Naive thymus-derived CD4-positive, alpha-beta T cell (primary cell): Measurements from ENCODE around the gene VASH2. TPM values are rescaled to one million over a fixed set of nuclear protein-coding genes. Genes with fewer than 3 reads are reported as not detected.
A peak's percentile ranks its signal among the peaks of the same experiment; 100 is the strongest.

Experiments
- ATAC-seq: fragments of 150-1000 bp; cut with Tn5 transposase; 2 replicates; pipeline ENCODE4 v1.10.0; 2021; ENCODE audit warnings: mild to moderate bottlenecking, moderate library complexity
- CTCF ChIA-PET: fragments of 350-600 bp; sonication (Branson Sonifier 250); formaldehyde crosslinking; loops from one replicate; lab custom pipeline; 2021; ENCODE audit warnings: antibody characterized with exemption; lab: Charles Lee
- POLR2A ChIA-PET: fragments of 350-600 bp; sonication (Branson Sonifier 250); formaldehyde crosslinking; loops from one replicate; lab custom pipeline; 2021; ENCODE audit warnings: antibody characterized with exemption, inconsistent platforms; lab: Charles Lee
- DNase-seq, 9 donors: peaks; one replicate each; pipeline versions ENCODE4 v3.0.0 to v3.0.0-alpha.2; 2020 to 2022; ENCODE audit warnings: mixed read lengths in 1 of 9
- H3K27ac ChIP-seq: one replicate; pipeline ENCODE4 v1.7.0; 2013; ENCODE audit warnings: mild to moderate bottlenecking, low read depth, low read length, moderate library complexity
- H3K27me3 ChIP-seq, 2 donors: one replicate each; pipeline ENCODE4 v1.7.0; 2013; ENCODE audit warnings: low read length in 2 of 2, mild to moderate bottlenecking in 2 of 2, moderate library complexity in 2 of 2; ENCODE audit not compliant: control insufficient read depth in 2 of 2, insufficient read depth in 2 of 2
- H3K36me3 ChIP-seq, 3 experiments: 1 replicate in 2 of 3; 2 replicates in 1 of 3; pipeline ENCODE4 v1.7.0; 2013; ENCODE audit warnings: low read length in 3 of 3, mild to moderate bottlenecking in 3 of 3, moderate library complexity in 1 of 3; ENCODE audit not compliant: insufficient read depth in 3 of 3, control insufficient read depth in 2 of 3
- H3K4me1 ChIP-seq, 2 donors: one replicate each; pipeline ENCODE4 v1.7.0; 2013; ENCODE audit warnings: low read length in 2 of 2, mild to moderate bottlenecking in 2 of 2, moderate library complexity in 1 of 2; ENCODE audit not compliant: control insufficient read depth in 2 of 2, insufficient read depth in 2 of 2
- H3K4me3 ChIP-seq: 2 replicates; pipeline ENCODE4 v1.7.0; 2013; ENCODE audit warnings: mild to moderate bottlenecking, low read length
- H3K9me3 ChIP-seq, 3 experiments: 1 replicate in 2 of 3; 2 replicates in 1 of 3; pipeline ENCODE4 v1.7.0; 2013; ENCODE audit warnings: low read length in 3 of 3; ENCODE audit not compliant: control insufficient read depth in 2 of 3
- H3K27ac Mint-ChIP-seq, 9 donors: one replicate each; pipeline ENCODE4 v1.8.0; 2020 to 2022; ENCODE audit warnings: mixed read lengths in 9 of 9, mild to moderate bottlenecking in 8 of 9, moderate library complexity in 5 of 9, inconsistent platforms in 2 of 9
- H3K27me3 Mint-ChIP-seq, 5 donors: one replicate each; pipeline ENCODE4 v1.8.0; 2021 to 2022; ENCODE audit warnings: mixed read lengths in 5 of 5, mild to moderate bottlenecking in 1 of 5
- H3K36me3 Mint-ChIP-seq, 5 donors: one replicate each; pipeline ENCODE4 v1.8.0; 2020 to 2022; ENCODE audit warnings: mixed read lengths in 5 of 5, mild to moderate bottlenecking in 3 of 5, inconsistent platforms in 1 of 5
- H3K4me1 Mint-ChIP-seq, 7 donors: one replicate each; pipeline ENCODE4 v1.8.0; 2020 to 2022; ENCODE audit warnings: mixed read lengths in 7 of 7, mild to moderate bottlenecking in 3 of 7, inconsistent platforms in 1 of 7
- H3K4me3 Mint-ChIP-seq, 10 donors: one replicate each; pipeline ENCODE4 v1.8.0; 2020 to 2022; ENCODE audit warnings: mild to moderate bottlenecking in 10 of 10, mixed read lengths in 10 of 10, moderate library complexity in 6 of 10, inconsistent platforms in 2 of 10
- H3K9me3 Mint-ChIP-seq, 11 donors: one replicate each; pipeline ENCODE4 v1.8.0; 2020 to 2022; ENCODE audit warnings: mixed read lengths in 11 of 11, mild to moderate bottlenecking in 4 of 11, inconsistent platforms in 1 of 11, moderate library complexity in 1 of 11
- intact Hi-C, 2 donors: fragments of 100-400 bp; cut with micrococcal nuclease; formaldehyde crosslinking; loops; one replicate each; pipeline ENCODE4 v1.15.1; 2023
- polyA plus RNA-seq, 2 donors: library from polyadenylated mRNA; unstranded; fragments of 300-500 nt; fragmentation: Illumina TruSeq; gene quantifications; one replicate each; pipeline ENCODE4 v1.2.3, GENCODE V29; 2021
- total RNA-seq, 6 experiments: library from RNA in 5 of 6; stranded (reverse) in 5 of 6; gene quantifications; 1 replicate in 5 of 6; 2 replicates in 1 of 6; pipeline ENCODE4 v1.2.3 and lab custom pipeline; 2021 to 2026

Gene VASH2
- total and polyA plus RNA-seq, 7 experiments from 2014 or later, result 0.73 to 1.1 TPM; not detected in 5

GRCh38 chr1:212945463-212946160 lies 4.7 kb upstream of the VASH2 start:
- POLR2A ChIA-PET, result no interaction called here
- H3K4me1 ChIP-seq, result no peaks in the 10 kb centered on the region
- no peak overlapping the region for H3K27ac ChIP-seq

GRCh38 chr1:212946872-212947271 lies 3.5 kb upstream of the VASH2 start:
- Histone ChIP-seq H3K36me3 (no peaks in the 10 kb centered on the region), H3K9me3 (no peaks in the 10 kb centered on the region), H3K27ac (no peak overlapping the region), H3K4me3 (no peak overlapping the region), H3K4me1 (no peaks in the 10 kb centered on the region), H3K27me3 (peaks cover 0 to 3% of the 10 kb centered on the region in 2 donors)
- Mint-ChIP-seq H3K27ac (peak overlapping the region in 1 of 9 donors; percentile 10), H3K4me1 (peaks cover under 1 to 15% (median 8%) of the 10 kb centered on the region in 7 donors), H3K4me3 (no peak overlapping the region), H3K36me3 (peaks cover 0 to 4% (median 0%) of the 10 kb centered on the region in 5 donors), H3K9me3 (peaks cover 0 to 5% (median 2%) of the 10 kb centered on the region in 11 donors), H3K27me3 (peaks cover 14 to 42% (median 25%) of the 10 kb centered on the region in 5 donors)
- ChIA-PET CTCF (no interaction called here), POLR2A (no interaction called here)
- intact Hi-C loops, result no loop called here
- ATAC-seq (no peak), DNase-seq (no peak)

More at GRCh38 chr1:212945463-212946160, 4.7 kb upstream of the VASH2 start:
- H3K9me3 ChIP-seq, result no peaks in the 10 kb centered on the region
- H3K27me3 Mint-ChIP-seq, result peaks cover 13 to 38% (median 20%) of the 10 kb centered on the region in 5 donors
- CTCF ChIA-PET, result interaction anchor here (0.5 kb wide), 1 partner anchor 1067 kb away, joined by 3 read pairs; no protein-coding TSS in a partner anchor
- peaks cover 0 to 5% (median 0%) of the 10 kb centered on the region in 5 donors for H3K36me3 Mint-ChIP-seq
- H3K27me3 ChIP-seq, result no peaks in the 10 kb centered on the region
- no peak for DNase-seq
- no peak overlapping the region for H3K4me3 Mint-ChIP-seq
- intact Hi-C loops, result no loop called here
- ATAC-seq, result no peak
- peaks cover 0 to 11% (median 4%) of the 10 kb centered on the region in 7 donors for H3K4me1 Mint-ChIP-seq
- H3K36me3 ChIP-seq, result no peaks in the 10 kb centered on the region
- H3K4me3 ChIP-seq, result no peak overlapping the region
- H3K9me3 Mint-ChIP-seq, result peaks cover 0 to 13% (median 8%) of the 10 kb centered on the region in 11 donors
- H3K27ac Mint-ChIP-seq, result no peak overlapping the region

- ChIA-PET CTCF (no interaction called here), POLR2A (interaction anchor here (0.6 kb wide), 1 partner anchor 468 kb away, joined by 3 read pairs; no protein-coding TSS in a partner anchor)
- Histone ChIP-seq H3K27ac (no peak overlapping the region), H3K36me3 (no peaks in the 10 kb centered on the region), H3K4me1 (no peaks in the 10 kb centered on the region), H3K27me3 (peaks cover 0 to 3% of the 10 kb centered on the region in 2 donors), H3K9me3 (no peaks in the 10 kb centered on the region), H3K4me3 (peak overlapping the region; percentile 25)
- Mint-ChIP-seq H3K36me3 (peaks cover 0 to 4% (median 0%) of the 10 kb centered on the region in 5 donors), H3K27ac (no peak overlapping the region), H3K27me3 (peaks cover 42 to 66% (median 48%) of the 10 kb centered on the region in 5 donors), H3K4me1 (peaks cover 5 to 19% (median 13%) of the 10 kb centered on the region in 7 donors), H3K4me3 (peak overlapping the region; percentile 66 to 89 (median 81)), H3K9me3 (peaks cover 0 to 5% (median 2%) of the 10 kb centered on the region in 11 donors)
- DNase-seq (no peak), ATAC-seq (no peak)
- intact Hi-C loops, result no loop called here
These were observed 570 bp upstream of the VASH2 start for GRCh38 chr1:212949771-212950170.

GRCh38 chr1:212951126-212951946 lies 995 bp downstream of the VASH2 start:
- no peak for DNase-seq
- ChIA-PET CTCF (no interaction called here), POLR2A (no interaction called here)
- H3K4me1 Mint-ChIP-seq, result peaks cover 5 to 19% (median 13%) of the 10 kb centered on the region in 7 donors
- H3K27me3 Mint-ChIP-seq, result peaks cover 52 to 79% (median 56%) of the 10 kb centered on the region in 5 donors
- H3K4me3 ChIP-seq, result peak overlapping the region; percentile 30
- no peak overlapping the region for H3K27ac ChIP-seq
- H3K27ac Mint-ChIP-seq, result peak overlapping the region in 1 of 9 donors; percentile 22
- peak overlapping the region in 9 of 10 donors; percentile 66 to 89 (median 80) for H3K4me3 Mint-ChIP-seq
- peaks cover 0 to 4% (median 0%) of the 10 kb centered on the region in 5 donors for H3K36me3 Mint-ChIP-seq
- no peaks in the 10 kb centered on the region for H3K9me3 ChIP-seq
- ATAC-seq, result no peak
- no peaks in the 10 kb centered on the region for H3K4me1 ChIP-seq
- no peaks in the 10 kb centered on the region for H3K36me3 ChIP-seq
- peaks cover 0 to 3% of the 10 kb centered on the region in 2 donors for H3K27me3 ChIP-seq
- intact Hi-C loops, result no loop called here
- peaks cover 0 to 5% (median 2%) of the 10 kb centered on the region in 11 donors for H3K9me3 Mint-ChIP-seq

- Histone ChIP-seq H3K36me3 (no peaks in the 10 kb centered on the region), H3K9me3 (no peaks in the 10 kb centered on the region), H3K27me3 (peaks cover 0 to 3% of the 10 kb centered on the region in 2 donors), H3K4me1 (no peaks in the 10 kb centered on the region), H3K27ac (no peak overlapping the region), H3K4me3 (no peak overlapping the region)
- Mint-ChIP-seq H3K4me3 (peak overlapping the region in 9 of 10 donors; percentile 15 to 85 (median 51)), H3K4me1 (peaks cover 5 to 19% (median 13%) of the 10 kb centered on the region in 7 donors), H3K9me3 (peaks cover 0 to 5% (median 2%) of the 10 kb centered on the region in 11 donors), H3K36me3 (peaks cover 0 to 4% (median 0%) of the 10 kb centered on the region in 5 donors), H3K27me3 (peaks cover 59 to 81% (median 62%) of the 10 kb centered on the region in 5 donors), H3K27ac (no peak overlapping the region)
- intact Hi-C loops, result no loop called here
- ChIA-PET POLR2A (no interaction called here), CTCF (no interaction called here)
- no peak for ATAC-seq
- DNase-seq, result no peak
These were observed 1.8 kb downstream of the VASH2 start for GRCh38 chr1:212951947-212952640.

- Histone ChIP-seq H3K4me3 (no peak overlapping the region), H3K27ac (no peak overlapping the region), H3K9me3 (no peaks in the 10 kb centered on the region), H3K27me3 (peaks cover 0 to 3% of the 10 kb centered on the region in 2 donors), H3K4me1 (no peaks in the 10 kb centered on the region), H3K36me3 (no peaks in the 10 kb centered on the region)
- Mint-ChIP-seq H3K4me1 (peaks cover 5 to 19% (median 13%) of the 10 kb centered on the region in 7 donors), H3K27ac (no peak overlapping the region), H3K27me3 (peaks cover 60 to 81% (median 62%) of the 10 kb centered on the region in 5 donors), H3K36me3 (peaks cover 0 to 4% (median 0%) of the 10 kb centered on the region in 5 donors), H3K4me3 (peak overlapping the region in 4 of 10 donors; percentile 39 to 85 (median 55)), H3K9me3 (peaks cover 0 to 5% (median under 1%) of the 10 kb centered on the region in 11 donors)
- no peak for ATAC-seq
- CTCF ChIA-PET, result no interaction called here
- POLR2A ChIA-PET, result no interaction called here
- DNase-seq, result no peak
- intact Hi-C loops, result no loop called here
These were observed 2.3 kb downstream of the VASH2 start for GRCh38 chr1:212952641-212952976.
